ENCODE data around the gene PDE4C. TPM values are rescaled to one million over a fixed set of nuclear protein-coding genes. Genes with fewer than 3 reads are reported as not detected.

Gene PDE4C
- total RNA-seq, 1 experiment from 2014 or later, result 0.42 TPM

DNA sequence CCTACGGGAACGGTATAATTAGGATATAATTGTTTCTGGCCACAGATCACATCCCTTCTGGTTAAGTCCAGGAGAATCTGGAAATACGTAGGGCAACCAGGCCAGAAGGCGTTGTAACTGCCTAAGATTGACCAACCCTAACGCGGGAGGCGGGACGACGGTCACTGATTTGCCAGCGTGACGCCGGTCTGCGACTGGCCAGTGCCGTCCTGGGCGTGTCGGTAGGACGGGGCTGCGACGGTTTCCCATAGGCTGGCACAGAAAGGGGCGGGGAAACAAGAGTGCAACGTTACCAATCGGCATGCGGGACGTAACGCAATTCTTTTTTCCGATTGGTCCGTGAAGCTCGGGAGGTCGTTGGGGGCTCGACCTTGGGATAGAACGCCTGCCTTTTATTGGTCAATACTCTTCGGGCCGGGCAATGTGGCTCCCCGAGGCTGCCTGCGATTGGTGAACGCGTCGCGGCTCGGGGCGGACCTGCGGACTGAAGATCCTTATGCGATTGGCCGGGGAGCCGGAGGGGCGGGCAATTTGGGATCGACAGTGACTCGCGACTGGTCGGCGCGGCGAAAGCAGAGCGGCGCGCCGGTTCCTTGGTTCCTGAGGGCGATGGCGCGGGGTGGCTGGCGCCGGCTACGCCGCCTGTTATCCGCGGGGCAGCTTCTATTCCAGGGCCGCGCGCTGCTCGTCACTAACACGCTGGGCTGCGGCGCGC is 33.4 kb downstream of the PDE4C start, which contains the start of gene MPV17L2:
Gene MPV17L2, plus strand, starts transcription at position 546 of the 715 bp plus-strand sequence. Its CDS starts 64 bp downstream, at position 610.
- TF ChIP-seq, protein P1, sequence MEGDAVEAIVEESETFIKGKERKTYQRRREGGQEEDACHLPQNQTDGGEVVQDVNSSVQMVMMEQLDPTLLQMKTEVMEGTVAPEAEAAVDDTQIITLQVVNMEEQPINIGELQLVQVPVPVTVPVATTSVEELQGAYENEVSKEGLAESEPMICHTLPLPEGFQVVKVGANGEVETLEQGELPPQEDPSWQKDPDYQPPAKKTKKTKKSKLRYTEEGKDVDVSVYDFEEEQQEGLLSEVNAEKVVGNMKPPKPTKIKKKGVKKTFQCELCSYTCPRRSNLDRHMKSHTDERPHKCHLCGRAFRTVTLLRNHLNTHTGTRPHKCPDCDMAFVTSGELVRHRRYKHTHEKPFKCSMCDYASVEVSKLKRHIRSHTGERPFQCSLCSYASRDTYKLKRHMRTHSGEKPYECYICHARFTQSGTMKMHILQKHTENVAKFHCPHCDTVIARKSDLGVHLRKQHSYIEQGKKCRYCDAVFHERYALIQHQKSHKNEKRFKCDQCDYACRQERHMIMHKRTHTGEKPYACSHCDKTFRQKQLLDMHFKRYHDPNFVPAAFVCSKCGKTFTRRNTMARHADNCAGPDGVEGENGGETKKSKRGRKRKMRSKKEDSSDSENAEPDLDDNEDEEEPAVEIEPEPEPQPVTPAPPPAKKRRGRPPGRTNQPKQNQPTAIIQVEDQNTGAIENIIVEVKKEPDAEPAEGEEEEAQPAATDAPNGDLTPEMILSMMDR (IDR thresholded peaks at IDR 0.05; ENCODE audit: unreplicated experiment), result no peak
- Mint-ChIP-seq H3K36me3 (ENCODE audit: insufficient read depth, unreplicated experiment) (peaks cover 19% of the 10 kb centered on the region), H3K27ac (ENCODE audit: low read depth, unreplicated experiment) (peak within 1 kb of the TSS; percentile 72), H3K27me3 (ENCODE audit: insufficient read depth, unreplicated experiment) (no peaks in the 10 kb centered on the region), H3K4me3 (ENCODE audit: unreplicated experiment) (peak within 1 kb of the TSS; percentile 78), H3K9me3 (ENCODE audit: unreplicated experiment) (no peaks in the 10 kb centered on the region), H3K4me1 (ENCODE audit: insufficient read depth, unreplicated experiment) (peaks cover 12% of the 10 kb centered on the region)
- peak; percentile 100 for DNase-seq (ENCODE audit: unreplicated experiment)
- intact Hi-C loops (cut with micrococcal nuclease), result loop anchor here (1.0 to 2.0 kb wide), 3 partner anchors 58 to 218 kb away; partner anchors contain the start of gene LSM4
- BruUV-seq (replicated peaks), result no TSS peak
- CTCF ChIA-PET, result interaction anchor here (0.6 to 2.0 kb wide), 12 partner anchors 9 to 128 kb away, joined by 3 to 23 read pairs (median 4); partner anchors contain the start of gene IFI30
- POLR2A ChIA-PET, result interaction anchor here (0.6 to 4.9 kb wide), 39 partner anchors 10 to 888 kb away, joined by 3 to 147 read pairs (median 5); partner anchors contain the start of genes CCDC124, GDF15, IFI30 and IQCN

DNA sequence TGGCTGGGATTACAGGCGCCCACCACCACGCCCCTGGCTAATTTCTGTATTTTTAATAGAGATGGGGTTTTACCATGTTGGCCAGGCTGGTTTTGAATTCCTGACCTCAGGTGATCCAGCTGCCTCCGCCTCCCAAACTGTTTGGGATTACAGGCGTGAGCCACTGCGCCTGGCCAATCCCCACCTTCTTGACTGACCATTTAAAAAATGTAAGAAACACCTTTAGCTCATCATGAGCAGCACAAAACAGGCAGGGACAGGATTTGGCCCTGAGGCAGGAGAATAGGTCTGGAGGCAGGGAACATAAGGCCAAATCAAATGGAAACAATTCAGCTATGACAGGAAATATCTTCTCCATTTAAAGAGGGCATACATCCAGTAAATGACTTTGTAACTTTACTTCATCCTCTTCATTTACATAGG is 34.6 kb downstream of the PDE4C start:
- Mint-ChIP-seq H3K9me3 (ENCODE audit: unreplicated experiment) (no peaks in the 10 kb centered on the region), H3K4me3 (ENCODE audit: unreplicated experiment) (peak overlapping the region; percentile 78), H3K27me3 (ENCODE audit: insufficient read depth, unreplicated experiment) (no peaks in the 10 kb centered on the region), H3K4me1 (ENCODE audit: insufficient read depth, unreplicated experiment) (peaks cover 12% of the 10 kb centered on the region), H3K36me3 (ENCODE audit: insufficient read depth, unreplicated experiment) (peaks cover 15% of the 10 kb centered on the region), H3K27ac (ENCODE audit: low read depth, unreplicated experiment) (peak overlapping the region; percentile 72)
- ChIA-PET POLR2A (interaction anchor here (0.6 to 4.9 kb wide), 30 partner anchors 9 to 380 kb away, joined by 3 to 147 read pairs (median 8); partner anchors contain the start of genes IFI30, JUND, LSM4 and PGPEP1), CTCF (interaction anchor here (0.6 to 2.0 kb wide), 16 partner anchors 17 to 726 kb away, joined by 3 to 23 read pairs (median 4); partner anchors contain the start of gene IFI30)
- TF ChIP-seq, protein P1 (IDR thresholded peaks at IDR 0.05; ENCODE audit: unreplicated experiment), result no peak
- intact Hi-C loops (cut with micrococcal nuclease), result loop anchor here (1.0 to 2.0 kb wide), 3 partner anchors 60 to 219 kb away; partner anchors contain the start of gene LSM4
- no TSS peak for BruUV-seq (replicated peaks)
- DNase-seq (ENCODE audit: unreplicated experiment), result peak; percentile 83

DNA sequence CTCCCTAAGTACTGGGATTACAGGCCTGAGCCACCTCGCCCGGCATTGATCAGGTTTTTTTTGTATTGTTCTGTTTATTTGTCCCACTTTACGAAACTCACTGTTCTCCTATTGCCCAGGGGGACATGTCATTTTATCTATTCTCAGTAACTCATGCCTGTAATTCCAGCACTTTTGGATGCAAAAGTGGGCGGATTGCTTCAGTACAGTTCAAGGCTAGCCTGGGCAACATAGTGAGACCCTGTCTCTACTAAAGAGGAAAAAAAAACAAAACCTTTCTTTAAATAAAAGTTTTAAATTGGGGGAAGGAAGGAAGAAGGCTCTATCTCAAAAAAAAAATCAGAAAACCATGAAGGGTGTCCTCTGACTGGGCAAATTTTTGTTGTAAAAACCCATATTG is 36.0 kb downstream of the PDE4C start:
- no peak overlapping the region for H3K4me3 Mint-ChIP-seq (ENCODE audit: unreplicated experiment)
- H3K9me3 Mint-ChIP-seq (ENCODE audit: unreplicated experiment), result no peaks in the 10 kb centered on the region
- DNase-seq (ENCODE audit: unreplicated experiment), result no peak
- CTCF ChIA-PET, result interaction anchor here (0.6 kb wide), 1 partner anchor 18 kb away, joined by 3 read pairs; no protein-coding TSS in a partner anchor
- POLR2A ChIA-PET, result interaction anchor here (0.6 to 4.7 kb wide), 2 partner anchors 15 to 157 kb away, joined by 3 to 35 read pairs; partner anchors contain the start of gene IFI30
- BruUV-seq (replicated peaks), result no TSS peak
- H3K36me3 Mint-ChIP-seq (ENCODE audit: insufficient read depth, unreplicated experiment), result peaks cover 10% of the 10 kb centered on the region
- no peak overlapping the region for H3K27ac Mint-ChIP-seq (ENCODE audit: low read depth, unreplicated experiment)
- intact Hi-C loops (cut with micrococcal nuclease), result no loop called here
- no peaks in the 10 kb centered on the region for H3K27me3 Mint-ChIP-seq (ENCODE audit: insufficient read depth, unreplicated experiment)
- TF ChIP-seq, protein P1 (IDR thresholded peaks at IDR 0.05; ENCODE audit: unreplicated experiment), result no peak
- peaks cover 12% of the 10 kb centered on the region for H3K4me1 Mint-ChIP-seq (ENCODE audit: insufficient read depth, unreplicated experiment)

DNA sequence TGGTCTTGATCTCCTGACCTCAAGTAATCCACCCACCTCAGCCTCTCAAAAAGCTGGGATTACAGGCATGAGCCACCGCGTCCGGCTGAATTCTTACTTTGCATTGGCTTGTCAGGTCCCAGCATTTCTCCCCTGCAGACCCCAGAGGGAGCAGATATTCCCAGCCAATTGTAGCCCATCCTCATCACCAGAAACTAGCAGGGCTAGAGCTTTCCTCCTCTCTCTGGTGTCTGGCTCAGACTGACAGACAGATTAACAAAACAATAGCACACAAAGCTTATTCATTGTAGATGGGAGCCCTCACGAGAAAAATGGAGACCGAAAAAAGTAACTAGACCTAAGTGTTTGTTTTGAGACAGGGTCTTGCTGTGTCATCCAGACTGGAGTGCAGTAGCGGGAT is 40.7 kb downstream of the PDE4C start:
- CTCF ChIA-PET, result interaction anchor here (0.6 to 0.7 kb wide), 3 partner anchors 34 to 143 kb away, joined by 3 to 4 read pairs (median 3); no protein-coding TSS in a partner anchor

More for the DNA sequence above, 40.7 kb downstream of the PDE4C start:
- no peaks in the 10 kb centered on the region for H3K27me3 Mint-ChIP-seq (ENCODE audit: insufficient read depth, unreplicated experiment)
- H3K27ac Mint-ChIP-seq (ENCODE audit: low read depth, unreplicated experiment), result no peak overlapping the region
- TF ChIP-seq, protein P1 (IDR thresholded peaks at IDR 0.05; ENCODE audit: unreplicated experiment), result no peak
- no peaks in the 10 kb centered on the region for H3K4me1 Mint-ChIP-seq (ENCODE audit: insufficient read depth, unreplicated experiment)
- POLR2A ChIA-PET, result interaction anchor here (0.7 kb wide), 1 partner anchor 11 kb away, joined by 3 read pairs; no protein-coding TSS in a partner anchor
- no peaks in the 10 kb centered on the region for H3K9me3 Mint-ChIP-seq (ENCODE audit: unreplicated experiment)
- intact Hi-C loops (cut with micrococcal nuclease), result no loop called here
- BruUV-seq (replicated peaks), result no TSS peak
- DNase-seq (ENCODE audit: unreplicated experiment), result no peak
- no peaks in the 10 kb centered on the region for H3K36me3 Mint-ChIP-seq (ENCODE audit: insufficient read depth, unreplicated experiment)
- H3K4me3 Mint-ChIP-seq (ENCODE audit: unreplicated experiment), result no peak overlapping the region

Measured in MCF 10A (cell line).